CD14-positive monocyte (primary cell): ENCODE results near the gene SCN2B. TPM values are rescaled to one million over a fixed set of nuclear protein-coding genes. Genes with fewer than 3 reads are reported as not detected.

ENCODE experiments used
- DNase-seq, 3 donors: peaks; one replicate each; pipeline ENCODE4 v3.0.0-alpha.2; 2011 to 2022
- H2AFZ ChIP-seq: 2 replicates; pipeline ENCODE4 v1.6.0; 2012; ENCODE audit warnings: mild to moderate bottlenecking, low read depth, low read length, inconsistent platforms; ENCODE audit not compliant: insufficient read depth, poor library complexity, severe bottlenecking
- H3K27ac ChIP-seq, 2 donors: 1 replicate in 1 of 2; 2 replicates in 1 of 2; pipeline ENCODE4 v1.5.1; 2012 to 2013; ENCODE audit warnings: low read length in 2 of 2, control low read depth in 1 of 2, inconsistent platforms in 1 of 2, low read depth in 1 of 2, mild to moderate bottlenecking in 1 of 2
- H3K27me3 ChIP-seq, 2 donors: one replicate each; pipeline versions ENCODE4 v1.6.0 to v1.6.1; 2011 to 2013; ENCODE audit warnings: low read length in 2 of 2; ENCODE audit not compliant: control insufficient read depth in 2 of 2, insufficient read depth in 2 of 2
- H3K36me3 ChIP-seq, 2 donors: replicated peaks in 1 of 2; 1 replicate in 1 of 2; 2 replicates in 1 of 2; pipeline versions ENCODE4 v1.5.1 to v1.6.1; 2012 to 2013; ENCODE audit warnings: low read length in 2 of 2, control low read depth in 1 of 2, inconsistent platforms in 1 of 2, mild to moderate bottlenecking in 1 of 2; ENCODE audit not compliant: insufficient read depth in 2 of 2, control insufficient read depth in 1 of 2
- H3K4me1 ChIP-seq, 2 donors: 1 replicate in 1 of 2; 2 replicates in 1 of 2; pipeline versions ENCODE4 v1.5.1 to v1.6.1; 2012 to 2013; ENCODE audit warnings: low read length in 2 of 2, control low read depth in 1 of 2, inconsistent platforms in 1 of 2, mild to moderate bottlenecking in 1 of 2, moderate library complexity in 1 of 2; ENCODE audit not compliant: insufficient read depth in 2 of 2, control insufficient read depth in 1 of 2
- H3K4me2 ChIP-seq: replicated peaks from 2 replicates; pipeline ENCODE3; 2012; ENCODE audit warnings: low read length, moderate library complexity, mild to moderate bottlenecking; ENCODE audit not compliant: poor library complexity, severe bottlenecking; ENCODE audit errors: extremely low read depth
- H3K4me3 ChIP-seq, 3 experiments: fragments of 200-600 bp in 1 of 3; sonication (generic) in 1 of 3; replicated peaks in 1 of 3; 1 replicate in 2 of 3; 2 replicates in 1 of 3; pipeline ENCODE4 v1.5.1; 2011 to 2013; ENCODE audit warnings: low read length in 3 of 3, mild to moderate bottlenecking in 3 of 3, control low read depth in 2 of 3, low read depth in 2 of 3, inconsistent platforms in 1 of 3, moderate library complexity in 1 of 3
- H3K79me2 ChIP-seq: 2 replicates; pipeline ENCODE4 v1.6.0; 2012; ENCODE audit warnings: mild to moderate bottlenecking, control low read depth, inconsistent platforms, low read length, moderate library complexity; ENCODE audit not compliant: insufficient read depth
- H3K9ac ChIP-seq: 2 replicates; pipeline ENCODE4 v1.6.0; 2017; ENCODE audit warnings: low read length, mild to moderate bottlenecking; ENCODE audit not compliant: insufficient read depth, poor library complexity, severe bottlenecking
- H3K9me3 ChIP-seq, 2 donors: replicated peaks in 1 of 2; 1 replicate in 1 of 2; 2 replicates in 1 of 2; pipeline versions ENCODE4 v1.5.1 to v1.6.1; 2012 to 2013; ENCODE audit warnings: low read length in 2 of 2, control low read depth in 1 of 2; ENCODE audit not compliant: control insufficient read depth in 1 of 2, insufficient read depth in 1 of 2
- H4K20me1 ChIP-seq: 2 replicates; pipeline ENCODE4 v1.6.0; 2012; ENCODE audit warnings: mild to moderate bottlenecking, low read length, control low read depth, moderate library complexity; ENCODE audit not compliant: insufficient read depth
- H3K27ac Mint-ChIP-seq, 7 donors: one replicate each; pipeline ENCODE4 v1.8.0; 2020; ENCODE audit warnings: mild to moderate bottlenecking in 7 of 7, mixed read lengths in 7 of 7, moderate library complexity in 6 of 7, inconsistent platforms in 2 of 7
- H3K27me3 Mint-ChIP-seq, 3 donors: one replicate each; pipeline ENCODE4 v1.8.0; 2021 to 2022; ENCODE audit warnings: low read depth in 3 of 3, mild to moderate bottlenecking in 3 of 3, mixed read lengths in 3 of 3, moderate library complexity in 3 of 3, inconsistent platforms in 1 of 3
- H3K36me3 Mint-ChIP-seq, 2 donors: one replicate each; pipeline ENCODE4 v1.8.0; 2020; ENCODE audit warnings: mixed read lengths in 2 of 2, inconsistent platforms in 1 of 2, mild to moderate bottlenecking in 1 of 2
- H3K4me1 Mint-ChIP-seq: one replicate; pipeline ENCODE4 v1.8.0; 2020; ENCODE audit warnings: mild to moderate bottlenecking, mixed read lengths
- H3K4me3 Mint-ChIP-seq, 2 donors: one replicate each; pipeline ENCODE4 v1.8.0; 2020; ENCODE audit warnings: mild to moderate bottlenecking in 2 of 2, mixed read lengths in 2 of 2, moderate library complexity in 1 of 2
- H3K9me3 Mint-ChIP-seq, 7 donors: one replicate each; pipeline ENCODE4 v1.8.0; 2020 to 2022; ENCODE audit warnings: mixed read lengths in 7 of 7, mild to moderate bottlenecking in 6 of 7, moderate library complexity in 6 of 7, inconsistent platforms in 2 of 7
- WGBS: methylation state at CpG from one replicate; pipeline ENCODE4 v1.1.5; 2013; ENCODE audit warnings: missing lambda C conversion rate; ENCODE audit not compliant: insufficient coverage; 5-methylcytosine and 5-hydroxymethylcytosine counted together
- intact Hi-C, 2 donors: fragments of 100-400 bp; cut with micrococcal nuclease; formaldehyde crosslinking; loops; one replicate each; pipeline versions ENCODE4 v1.15.0 to v1.15.1; 2023
- polyA plus RNA-seq, 3 donors: library from polyadenylated mRNA; depleted of rRNA in 1 of 3; unstranded in 2 of 3; stranded (reverse) in 1 of 3; fragments of 300-500 nt in 2 of 3; fragments of >200 nt in 1 of 3; fragmentation: Illumina TruSeq in 2 of 3; gene quantifications; 1 replicate in 2 of 3; 2 replicates in 1 of 3; pipeline ENCODE4 v1.2.3, GENCODE V29; 2012 to 2021
- TF ChIP-seq, protein P1 (sequence below): fragments of 200-600 bp; IDR thresholded peaks from one replicate; pipeline ENCODE4 v1.8.0; 2022; ENCODE audit warnings: antibody characterized with exemption, mild to moderate bottlenecking

SCN2B gene
- polyA plus RNA-seq, 3 donors, result 0.01 TPM; not detected in 2

- peaks cover 0 to 7% (median 1%) of the 10 kb centered on the region in 3 donors for H3K27me3 Mint-ChIP-seq
- no peak overlapping the region for H3K4me3 ChIP-seq
- TF ChIP-seq, protein P1, sequence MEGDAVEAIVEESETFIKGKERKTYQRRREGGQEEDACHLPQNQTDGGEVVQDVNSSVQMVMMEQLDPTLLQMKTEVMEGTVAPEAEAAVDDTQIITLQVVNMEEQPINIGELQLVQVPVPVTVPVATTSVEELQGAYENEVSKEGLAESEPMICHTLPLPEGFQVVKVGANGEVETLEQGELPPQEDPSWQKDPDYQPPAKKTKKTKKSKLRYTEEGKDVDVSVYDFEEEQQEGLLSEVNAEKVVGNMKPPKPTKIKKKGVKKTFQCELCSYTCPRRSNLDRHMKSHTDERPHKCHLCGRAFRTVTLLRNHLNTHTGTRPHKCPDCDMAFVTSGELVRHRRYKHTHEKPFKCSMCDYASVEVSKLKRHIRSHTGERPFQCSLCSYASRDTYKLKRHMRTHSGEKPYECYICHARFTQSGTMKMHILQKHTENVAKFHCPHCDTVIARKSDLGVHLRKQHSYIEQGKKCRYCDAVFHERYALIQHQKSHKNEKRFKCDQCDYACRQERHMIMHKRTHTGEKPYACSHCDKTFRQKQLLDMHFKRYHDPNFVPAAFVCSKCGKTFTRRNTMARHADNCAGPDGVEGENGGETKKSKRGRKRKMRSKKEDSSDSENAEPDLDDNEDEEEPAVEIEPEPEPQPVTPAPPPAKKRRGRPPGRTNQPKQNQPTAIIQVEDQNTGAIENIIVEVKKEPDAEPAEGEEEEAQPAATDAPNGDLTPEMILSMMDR, result no peak
- H3K27me3 ChIP-seq, result no peaks in the 10 kb centered on the region
- H3K4me2 ChIP-seq, result no peak overlapping the region
- H3K4me3 Mint-ChIP-seq, result no peak overlapping the region
- no peak for DNase-seq
- intact Hi-C loops, result no loop called here
- no peaks in the 10 kb centered on the region for H3K36me3 ChIP-seq
- H3K9me3 Mint-ChIP-seq, result peaks cover 0 to 3% (median 0%) of the 10 kb centered on the region in 7 donors
- no peak overlapping the region for H3K9ac ChIP-seq
- H3K27ac ChIP-seq, result no peak overlapping the region
- peaks cover 20% of the 10 kb centered on the region in 2 donors for H3K4me1 ChIP-seq
- WGBS, result 89% methylated on average over 3 of the region's 8 CpGs
- H3K9me3 ChIP-seq, result no peaks in the 10 kb centered on the region
- no peaks in the 10 kb centered on the region for H3K79me2 ChIP-seq
- H2AFZ ChIP-seq, result no peak overlapping the region
- no peaks in the 10 kb centered on the region for H4K20me1 ChIP-seq
- no peak overlapping the region for H3K27ac Mint-ChIP-seq
- peaks cover 20% of the 10 kb centered on the region for H3K4me1 Mint-ChIP-seq
- H3K36me3 Mint-ChIP-seq, result no peaks in the 10 kb centered on the region
Measured at GRCh38 chr11:118124929-118125535, 51.4 kb downstream of the SCN2B start.

DNA sequence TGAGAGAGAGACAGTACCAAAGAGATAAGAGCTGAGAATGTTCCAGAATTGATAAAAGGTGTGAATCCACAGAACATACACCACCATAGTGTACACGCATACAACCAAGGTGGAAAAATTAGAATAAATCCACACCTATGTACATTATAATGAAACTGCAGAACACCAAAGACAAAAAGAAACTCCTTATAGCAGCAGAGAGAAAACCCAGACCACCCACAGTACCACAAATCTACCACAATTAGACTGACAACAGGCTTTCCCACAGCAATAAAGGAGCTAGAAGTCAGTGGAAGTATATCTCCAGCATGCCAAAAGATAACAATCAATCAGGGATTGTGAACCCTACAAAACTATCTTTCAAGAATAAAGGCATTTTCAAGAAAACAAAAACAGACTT, 55.6 kb downstream of the SCN2B start:
- H4K20me1 ChIP-seq, result no peaks in the 10 kb centered on the region
- H3K27ac ChIP-seq, result no peak overlapping the region
- H3K9me3 ChIP-seq, result no peaks in the 10 kb centered on the region
- no peak for DNase-seq
- H3K36me3 Mint-ChIP-seq, result no peaks in the 10 kb centered on the region
- WGBS, result no CpG with 5 or more reads among the region's 1 CpG
- H2AFZ ChIP-seq, result no peak overlapping the region
- no peaks in the 10 kb centered on the region for H3K4me1 ChIP-seq
- H3K27me3 ChIP-seq, result no peaks in the 10 kb centered on the region
- intact Hi-C loops, result no loop called here
- H3K27ac Mint-ChIP-seq, result no peak overlapping the region
- no peak overlapping the region for H3K9ac ChIP-seq
- no peak overlapping the region for H3K4me3 ChIP-seq
- H3K79me2 ChIP-seq, result no peaks in the 10 kb centered on the region
- no peak overlapping the region for H3K4me2 ChIP-seq
- H3K9me3 Mint-ChIP-seq, result no peaks in the 10 kb centered on the region
- H3K36me3 ChIP-seq, result no peaks in the 10 kb centered on the region
- H3K4me1 Mint-ChIP-seq, result peaks cover 5% of the 10 kb centered on the region
- TF ChIP-seq, protein P1, result no peak
- H3K27me3 Mint-ChIP-seq, result peaks cover 3 to 4% (median 3%) of the 10 kb centered on the region in 3 donors
- H3K4me3 Mint-ChIP-seq, result no peak overlapping the region
